Omental fat pad (tissue), 4 donors: ENCODE data around the gene VILL. TPM values are rescaled to one million over a fixed set of nuclear protein-coding genes. Genes with fewer than 3 reads are reported as not detected.

ENCODE experiments used
- ATAC-seq: fragments of 150-250 bp; one replicate; pipeline ENCODE4 v1.9.1; 2016; ENCODE audit warnings: mild to moderate bottlenecking, moderate library complexity; ENCODE audit not compliant: low FRiP score
- DNase-seq: peaks from one replicate; pipeline ENCODE4 v3.0.0-alpha.2; 2019; ENCODE audit warnings: low spot score
- total RNA-seq, 4 donors: library from RNA; depleted of rRNA; stranded (reverse); fragments of >200 nt; gene quantifications; one replicate each; pipeline ENCODE4 v1.1.0, GENCODE V29; 2016
- TF ChIP-seq, protein P1 (sequence below), 3 donors: fragments of 450-650 bp; IDR thresholded peaks; one replicate each; pipeline ENCODE4 v1.5.1; 2016 to 2017; ENCODE audit warnings: antibody characterized with exemption in 3 of 3, mild to moderate bottlenecking in 3 of 3, moderate library complexity in 2 of 3

Gene VILL
- total RNA-seq, 4 donors from 2014 or later: 4.4 to 15.0 (median 5.6) TPM

DNA sequence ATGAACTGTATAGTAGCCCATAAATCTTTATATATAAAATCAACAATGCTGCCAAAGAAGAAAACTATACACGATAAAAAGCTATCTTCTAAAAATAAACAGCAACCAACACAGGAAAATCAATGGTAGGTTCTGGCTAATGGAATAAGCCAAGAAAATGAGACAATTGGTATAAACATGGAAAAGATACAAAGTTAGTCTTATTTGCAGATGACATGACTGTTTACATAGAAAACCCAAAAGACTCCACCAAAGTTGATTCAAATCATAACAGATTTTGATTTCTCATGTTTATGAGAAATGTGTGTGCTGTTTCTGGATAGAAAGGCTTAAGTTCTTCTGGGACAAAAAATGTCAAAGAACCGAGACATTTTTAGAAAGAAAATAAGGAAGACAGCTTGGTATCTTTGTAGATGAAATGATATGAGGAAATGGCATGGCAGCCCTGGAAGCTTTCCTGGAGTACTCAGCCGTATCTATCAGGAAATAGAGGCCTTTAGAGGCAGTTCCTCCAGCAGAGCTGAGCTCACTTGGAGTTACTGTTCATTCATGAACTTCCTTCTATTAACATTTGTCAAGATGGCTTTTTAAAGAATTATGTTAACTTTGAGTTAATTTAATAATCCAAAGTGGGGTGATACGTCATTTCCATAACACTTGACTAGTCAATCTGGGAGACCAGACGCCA lies 36.7 kb upstream of the VILL start:
- DNase-seq: no peak

DNA sequence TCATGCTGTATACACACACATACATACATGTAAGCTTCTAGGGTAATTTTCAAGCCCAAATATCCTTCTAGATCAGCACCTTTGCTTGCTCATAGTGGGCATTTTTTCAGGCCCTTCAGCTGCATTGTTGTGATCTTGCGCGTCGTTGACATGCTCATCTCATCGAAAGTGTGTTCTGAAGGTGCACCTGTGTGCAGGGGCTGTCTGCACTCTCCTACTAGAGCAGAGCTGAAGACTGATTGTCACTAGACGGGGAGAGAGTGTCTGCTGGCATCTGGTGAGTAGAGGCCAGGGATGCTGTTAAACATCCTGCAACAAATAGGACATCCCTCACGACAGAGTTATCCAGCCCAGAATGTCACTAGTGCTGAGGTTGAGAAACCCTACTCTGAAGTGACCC lies 35.7 kb upstream of the VILL start:
- TF ChIP-seq, protein P1, sequence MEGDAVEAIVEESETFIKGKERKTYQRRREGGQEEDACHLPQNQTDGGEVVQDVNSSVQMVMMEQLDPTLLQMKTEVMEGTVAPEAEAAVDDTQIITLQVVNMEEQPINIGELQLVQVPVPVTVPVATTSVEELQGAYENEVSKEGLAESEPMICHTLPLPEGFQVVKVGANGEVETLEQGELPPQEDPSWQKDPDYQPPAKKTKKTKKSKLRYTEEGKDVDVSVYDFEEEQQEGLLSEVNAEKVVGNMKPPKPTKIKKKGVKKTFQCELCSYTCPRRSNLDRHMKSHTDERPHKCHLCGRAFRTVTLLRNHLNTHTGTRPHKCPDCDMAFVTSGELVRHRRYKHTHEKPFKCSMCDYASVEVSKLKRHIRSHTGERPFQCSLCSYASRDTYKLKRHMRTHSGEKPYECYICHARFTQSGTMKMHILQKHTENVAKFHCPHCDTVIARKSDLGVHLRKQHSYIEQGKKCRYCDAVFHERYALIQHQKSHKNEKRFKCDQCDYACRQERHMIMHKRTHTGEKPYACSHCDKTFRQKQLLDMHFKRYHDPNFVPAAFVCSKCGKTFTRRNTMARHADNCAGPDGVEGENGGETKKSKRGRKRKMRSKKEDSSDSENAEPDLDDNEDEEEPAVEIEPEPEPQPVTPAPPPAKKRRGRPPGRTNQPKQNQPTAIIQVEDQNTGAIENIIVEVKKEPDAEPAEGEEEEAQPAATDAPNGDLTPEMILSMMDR (IDR thresholded peaks at IDR 0.05): no peak
- ATAC-seq: no peak
- DNase-seq: no peak

More for the DNA sequence above, 36.7 kb upstream of the VILL start:
- ATAC-seq: no peak
- TF ChIP-seq, protein P1 (IDR thresholded peaks at IDR 0.05): no peak

DNA sequence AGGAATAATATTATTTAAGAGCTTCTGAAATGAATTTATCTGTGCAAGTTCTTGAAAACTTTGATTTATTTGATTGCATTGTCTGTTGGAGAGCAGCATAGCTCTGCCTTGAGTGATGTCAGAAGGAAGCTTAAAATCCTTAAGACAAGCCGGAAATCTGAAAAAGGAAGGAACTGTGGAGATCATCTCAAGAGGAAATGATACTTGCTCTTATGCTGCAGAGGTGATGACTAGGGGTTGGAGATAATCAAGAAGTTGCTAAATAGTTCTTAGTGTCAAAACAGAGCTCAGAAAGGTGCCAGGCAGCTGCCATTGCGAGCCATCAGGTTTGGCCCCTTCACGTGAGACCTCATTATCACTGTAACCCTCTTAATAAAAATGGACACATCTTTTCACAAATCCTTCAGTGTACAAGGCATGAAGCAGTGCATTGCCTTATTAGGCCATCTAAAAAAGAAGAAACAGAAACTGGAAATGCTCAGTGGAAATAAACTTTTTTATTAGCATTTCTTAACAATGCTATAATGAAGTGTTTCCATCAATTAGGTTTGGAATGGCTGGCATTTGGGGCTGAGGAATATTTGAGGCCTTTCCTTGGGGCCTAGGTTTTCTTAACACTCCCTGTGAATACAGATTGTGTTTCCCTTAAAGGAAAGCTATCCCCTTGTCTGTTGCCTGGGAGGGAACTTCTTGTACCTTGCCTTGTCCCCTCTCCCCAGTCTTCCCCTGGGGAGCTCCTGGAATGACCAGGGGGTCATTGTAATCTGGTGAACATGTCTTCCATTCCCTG lies 34.5 kb upstream of the VILL start:
- DNase-seq: no peak
- no peak for ATAC-seq
- TF ChIP-seq, protein P1 (IDR thresholded peaks at IDR 0.05): no peak

DNA sequence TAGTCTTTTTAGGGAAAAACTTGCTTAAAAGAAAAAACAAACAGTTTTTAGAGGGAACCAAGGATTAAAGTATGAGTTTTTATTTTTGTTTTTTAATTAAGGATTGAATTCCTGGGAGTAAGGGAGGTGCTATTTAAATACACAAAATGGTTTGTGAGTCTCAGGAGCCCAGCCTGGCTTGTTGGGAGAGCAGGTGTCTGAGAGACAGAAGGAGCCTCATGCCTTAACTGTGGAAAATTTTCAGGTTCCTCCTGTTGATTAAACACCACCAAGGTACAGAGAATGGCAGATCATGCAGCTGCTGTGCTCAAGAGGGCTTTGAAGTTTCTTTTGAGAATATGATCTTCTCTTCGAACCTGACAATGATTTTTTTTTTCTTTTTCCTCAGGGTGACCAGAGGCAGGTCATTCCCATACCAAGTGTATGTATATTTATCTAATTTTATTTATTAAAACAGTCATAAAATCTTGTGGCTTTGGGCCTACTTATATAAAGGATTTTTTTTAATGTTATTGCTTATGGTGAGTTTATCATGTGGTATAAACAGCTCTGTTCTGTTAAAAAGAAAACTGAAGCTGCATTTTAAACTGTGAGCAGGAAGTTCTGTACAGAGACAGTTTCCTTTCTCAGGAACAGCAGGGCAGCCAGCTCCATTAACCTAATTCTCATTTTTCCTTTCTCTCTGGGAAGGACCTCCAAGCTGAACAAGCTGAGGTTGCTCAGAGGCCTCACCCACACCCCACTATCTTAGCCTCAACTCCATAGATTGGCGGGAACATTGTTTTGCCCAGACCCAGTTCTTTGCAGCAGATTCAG lies 33.7 kb upstream of the VILL start:
- ATAC-seq (no peak), DNase-seq (no peak)

DNA sequence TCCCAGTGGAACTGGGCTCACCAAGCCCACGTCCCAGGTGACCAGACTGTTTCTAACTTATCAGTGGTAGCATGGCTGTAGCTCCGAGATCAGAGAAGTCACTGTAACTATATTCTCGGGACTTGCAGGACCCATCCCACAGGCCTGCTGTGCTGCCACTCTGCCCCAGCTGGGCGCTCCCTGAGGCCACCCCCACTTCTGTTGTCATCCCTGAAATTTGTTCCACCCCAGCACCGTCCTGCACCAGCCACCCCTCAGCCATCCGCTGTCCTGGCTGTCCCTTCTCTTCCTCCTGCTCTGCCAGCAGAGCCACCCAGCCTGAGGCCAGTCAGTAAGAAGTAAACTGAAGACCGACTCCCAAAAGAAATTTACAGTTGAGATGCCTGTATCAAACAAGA lies 33.0 kb upstream of the VILL start:
- TF ChIP-seq, protein P1 (IDR thresholded peaks at IDR 0.05): no peak
- DNase-seq (no peak), ATAC-seq (no peak)

More for the DNA sequence above, 33.7 kb upstream of the VILL start:
- TF ChIP-seq, protein P1 (IDR thresholded peaks at IDR 0.05): no peak

DNA sequence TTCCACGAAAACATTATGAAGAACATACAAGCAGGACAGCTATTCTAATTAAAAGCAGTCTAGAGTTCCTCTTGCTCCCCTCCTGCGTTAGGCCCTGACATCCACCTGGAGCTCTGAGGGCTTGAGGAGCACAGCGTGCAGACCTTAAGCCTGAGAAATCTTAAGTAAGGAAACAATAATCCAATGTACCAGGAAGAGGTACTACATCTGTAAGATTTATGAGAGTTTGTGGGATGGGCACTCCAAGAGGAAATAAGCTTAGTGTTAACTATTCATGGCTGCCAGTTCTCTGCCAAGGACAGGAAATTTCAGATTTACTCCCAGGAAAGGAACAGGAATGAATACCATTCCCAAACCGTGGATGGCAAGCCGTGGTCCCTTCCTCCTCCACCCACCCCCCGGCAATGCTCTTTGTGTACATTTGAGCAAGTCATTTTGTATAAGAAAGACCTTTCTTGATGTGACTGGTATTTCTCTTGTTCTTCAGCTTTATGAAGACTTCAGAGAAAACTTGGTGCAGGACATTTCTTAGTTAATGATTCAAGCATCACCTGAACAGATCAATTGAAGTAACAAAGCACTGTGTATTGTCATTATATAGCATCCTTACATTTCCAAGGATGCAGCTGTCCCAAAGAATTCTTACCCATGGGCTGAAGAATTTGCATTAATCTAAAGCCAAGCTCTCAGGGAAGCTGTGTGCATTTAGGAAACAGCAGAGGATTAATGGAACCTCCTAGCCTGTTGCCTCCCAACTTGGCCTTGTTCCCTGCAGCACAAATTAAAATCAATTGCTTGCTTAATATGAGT lies 28.8 kb upstream of the VILL start:
- DNase-seq: no peak
- TF ChIP-seq, protein P1 (IDR thresholded peaks at IDR 0.05): no peak
- ATAC-seq: no peak
